Stimulated activated naive B cell treated with anti-CD40 and anti-IgM and Interleukin-4, amounts not matched to agents 10 μg/mL and 1 μg/mL and 100 μg/mL, for 72 hours (primary cell): ENCODE data around the gene SLC38A11.
"Not testable (repeated sequence)": the region's sequence is repeated elsewhere in the genome, so short reads cannot be mapped to it uniquely, and the experiment has no call there.

Experiments used
- ATAC-seq, 2 donors: fragments of 150-1000 bp; cut with Tn5 transposase; replicated peaks; 2 replicates each; pipeline ENCODE4 v1.10.0; 2021; ENCODE audit warnings: moderate library complexity in 1 of 2
- DNase-seq: peaks from one replicate; pipeline ENCODE4 v3.0.0; 2021
- H3K27ac Mint-ChIP-seq: one replicate; pipeline ENCODE4 v1.8.0; 2022; ENCODE audit warnings: mild to moderate bottlenecking, mixed read lengths
- H3K27me3 Mint-ChIP-seq, 2 donors: one replicate each; pipeline ENCODE4 v1.8.0; 2022; ENCODE audit warnings: mixed read lengths in 2 of 2
- H3K36me3 Mint-ChIP-seq, 2 donors: one replicate each; pipeline ENCODE4 v1.8.0; 2022; ENCODE audit warnings: mixed read lengths in 2 of 2, mild to moderate bottlenecking in 1 of 2
- H3K4me1 Mint-ChIP-seq, 2 donors: one replicate each; pipeline ENCODE4 v1.8.0; 2022; ENCODE audit warnings: mixed read lengths in 2 of 2, mild to moderate bottlenecking in 1 of 2
- H3K4me3 Mint-ChIP-seq, 2 donors: one replicate each; pipeline ENCODE4 v1.8.0; 2022; ENCODE audit warnings: mild to moderate bottlenecking in 2 of 2, mixed read lengths in 2 of 2, moderate library complexity in 1 of 2
- H3K9me3 Mint-ChIP-seq, 2 donors: one replicate each; pipeline ENCODE4 v1.8.0; 2022; ENCODE audit warnings: mixed read lengths in 2 of 2, mild to moderate bottlenecking in 1 of 2

Gene SLC38A11

GRCh38 chr2:164954954-164955701 is at the start of gene SLC38A11:
Gene SLC38A11, minus strand, starts transcription at chr2:164955525. Its CDS starts 278 bp downstream, at chr2:164955247.
- Mint-ChIP-seq H3K27me3 (no peaks in the 10 kb centered on the region), H3K27ac (peak within 1 kb of the TSS; percentile 59), H3K4me3 (peak within 1 kb of the TSS; percentile 83 to 88), H3K36me3 (peaks cover 0 to 9% of the 10 kb centered on the region in 2 donors), H3K9me3 (peaks cover 2 to 5% of the 10 kb centered on the region in 2 donors), H3K4me1 (peaks cover 19 to 26% of the 10 kb centered on the region in 2 donors)
- peak; percentile 28 for DNase-seq
- peak; percentile 79 to 80 for ATAC-seq

- no peak overlapping the region for H3K4me3 Mint-ChIP-seq
Measured at GRCh38 chr2:165003443-165004130, 48.3 kb upstream of the SLC38A11 start.

GRCh38 chr2:165002638-165003037 is 47.3 kb upstream of the SLC38A11 start:
- H3K4me1 Mint-ChIP-seq: peaks cover 1 to 4% of the 10 kb centered on the region in 2 donors
- no peaks in the 10 kb centered on the region for H3K9me3 Mint-ChIP-seq
- DNase-seq (no peak), ATAC-seq (no peak)
- H3K36me3 Mint-ChIP-seq: no peaks in the 10 kb centered on the region
- H3K27ac Mint-ChIP-seq: no peak overlapping the region
- no peak overlapping the region for H3K4me3 Mint-ChIP-seq
- no peaks in the 10 kb centered on the region for H3K27me3 Mint-ChIP-seq

More at GRCh38 chr2:165003443-165004130, 48.3 kb upstream of the SLC38A11 start:
- DNase-seq (no peak), ATAC-seq (no peak)
- H3K9me3 Mint-ChIP-seq: no peaks in the 10 kb centered on the region
- H3K36me3 Mint-ChIP-seq: no peaks in the 10 kb centered on the region
- H3K27ac Mint-ChIP-seq: no peak overlapping the region
- peaks cover 3 to 6% of the 10 kb centered on the region in 2 donors for H3K4me1 Mint-ChIP-seq
- no peaks in the 10 kb centered on the region for H3K27me3 Mint-ChIP-seq

GRCh38 chr2:164994664-164995299 is 39.5 kb upstream of the SLC38A11 start:
- peaks cover 3 to 12% of the 10 kb centered on the region in 2 donors for H3K36me3 Mint-ChIP-seq
- H3K4me1 Mint-ChIP-seq: peaks cover 21 to 40% of the 10 kb centered on the region in 2 donors
- H3K27ac Mint-ChIP-seq, DNase-seq, H3K9me3 Mint-ChIP-seq, H3K27me3 Mint-ChIP-seq, ATAC-seq, H3K4me3 Mint-ChIP-seq: not testable (repeated sequence)

- ATAC-seq (peak; percentile 37 to 61), DNase-seq (no peak)
- Mint-ChIP-seq H3K27me3 (no peaks in the 10 kb centered on the region), H3K4me3 (no peak overlapping the region), H3K27ac (no peak overlapping the region), H3K4me1 (peaks cover 26 to 40% of the 10 kb centered on the region in 2 donors), H3K36me3 (peaks cover 3 to 14% of the 10 kb centered on the region in 2 donors), H3K9me3 (peaks cover 5 to 7% of the 10 kb centered on the region in 2 donors)
Measured at GRCh38 chr2:164993287-164994016, 38.1 kb upstream of the SLC38A11 start.

GRCh38 chr2:164992818-164993217 is 37.5 kb upstream of the SLC38A11 start:
- DNase-seq (peak; percentile 22), ATAC-seq (peak; percentile 68 to 71)
- Mint-ChIP-seq H3K4me1 (peaks cover 26 to 40% of the 10 kb centered on the region in 2 donors), H3K4me3 (no peak overlapping the region), H3K36me3 (peaks cover 3 to 14% of the 10 kb centered on the region in 2 donors), H3K27me3 (no peaks in the 10 kb centered on the region), H3K9me3 (peaks cover 5 to 7% of the 10 kb centered on the region in 2 donors), H3K27ac (peak overlapping the region; percentile 74)

GRCh38 chr2:164992093-164992454 is 36.7 kb upstream of the SLC38A11 start:
- H3K4me3 Mint-ChIP-seq, H3K9me3 Mint-ChIP-seq, ATAC-seq, DNase-seq, H3K27ac Mint-ChIP-seq, H3K27me3 Mint-ChIP-seq: not testable (repeated sequence)
- Mint-ChIP-seq H3K4me1 (peaks cover 30 to 45% of the 10 kb centered on the region in 2 donors), H3K36me3 (peaks cover 3 to 16% of the 10 kb centered on the region in 2 donors)

GRCh38 chr2:164991361-164992092 is 36.2 kb upstream of the SLC38A11 start:
- ATAC-seq (peak; percentile 86 to 88), DNase-seq (peak; percentile 17)
- Mint-ChIP-seq H3K27ac (peak overlapping the region; percentile 88), H3K36me3 (peaks cover 3 to 16% of the 10 kb centered on the region in 2 donors), H3K4me1 (peaks cover 34 to 51% of the 10 kb centered on the region in 2 donors)
- not testable (repeated sequence) for H3K9me3 Mint-ChIP-seq, H3K4me3 Mint-ChIP-seq, H3K27me3 Mint-ChIP-seq

- H3K27me3 Mint-ChIP-seq, H3K9me3 Mint-ChIP-seq, ATAC-seq, DNase-seq: not testable (repeated sequence)
- Mint-ChIP-seq H3K36me3 (peaks cover 3 to 16% of the 10 kb centered on the region in 2 donors), H3K4me3 (peak overlapping the region in 1 of 2 donors; percentile 6), H3K27ac (peak overlapping the region; percentile 88), H3K4me1 (peaks cover 40 to 56% of the 10 kb centered on the region in 2 donors)
Measured at GRCh38 chr2:164990953-164991352, 35.6 kb upstream of the SLC38A11 start.

GRCh38 chr2:164988805-164989204 is 33.5 kb upstream of the SLC38A11 start:
- not testable (repeated sequence) for ATAC-seq, H3K27ac Mint-ChIP-seq, H3K9me3 Mint-ChIP-seq, H3K27me3 Mint-ChIP-seq, DNase-seq, H3K4me3 Mint-ChIP-seq
- Mint-ChIP-seq H3K36me3 (peaks cover 3 to 16% of the 10 kb centered on the region in 2 donors), H3K4me1 (peaks cover 40 to 57% of the 10 kb centered on the region in 2 donors)

- not testable (repeated sequence) for DNase-seq, H3K27ac Mint-ChIP-seq, H3K9me3 Mint-ChIP-seq, H3K4me3 Mint-ChIP-seq, H3K27me3 Mint-ChIP-seq, ATAC-seq
- Mint-ChIP-seq H3K36me3 (peaks cover 3 to 12% of the 10 kb centered on the region in 2 donors), H3K4me1 (peaks cover 26 to 38% of the 10 kb centered on the region in 2 donors)
Measured at GRCh38 chr2:164986027-164986426, 30.7 kb upstream of the SLC38A11 start.

- Mint-ChIP-seq H3K4me1 (peaks cover 28 to 37% of the 10 kb centered on the region in 2 donors), H3K27me3 (no peaks in the 10 kb centered on the region), H3K9me3 (no peaks in the 10 kb centered on the region), H3K4me3 (no peak overlapping the region), H3K36me3 (peaks cover 0 to 3% of the 10 kb centered on the region in 2 donors), H3K27ac (no peak overlapping the region)
- ATAC-seq (no peak), DNase-seq (no peak)
Measured at GRCh38 chr2:164984428-164984827, 29.1 kb upstream of the SLC38A11 start.

GRCh38 chr2:164981217-164981990 is 26.1 kb upstream of the SLC38A11 start:
- H3K9me3 Mint-ChIP-seq: no peaks in the 10 kb centered on the region
- ATAC-seq (peak; percentile 39 to 64), DNase-seq (no peak)
- H3K36me3 Mint-ChIP-seq: no peaks in the 10 kb centered on the region
- H3K27ac Mint-ChIP-seq: no peak overlapping the region
- peaks cover 22 to 39% of the 10 kb centered on the region in 2 donors for H3K4me1 Mint-ChIP-seq
- H3K27me3 Mint-ChIP-seq: no peaks in the 10 kb centered on the region
- no peak overlapping the region for H3K4me3 Mint-ChIP-seq
